ENCODE results near the gene RAPGEF3.

RAPGEF3 gene

DNA sequence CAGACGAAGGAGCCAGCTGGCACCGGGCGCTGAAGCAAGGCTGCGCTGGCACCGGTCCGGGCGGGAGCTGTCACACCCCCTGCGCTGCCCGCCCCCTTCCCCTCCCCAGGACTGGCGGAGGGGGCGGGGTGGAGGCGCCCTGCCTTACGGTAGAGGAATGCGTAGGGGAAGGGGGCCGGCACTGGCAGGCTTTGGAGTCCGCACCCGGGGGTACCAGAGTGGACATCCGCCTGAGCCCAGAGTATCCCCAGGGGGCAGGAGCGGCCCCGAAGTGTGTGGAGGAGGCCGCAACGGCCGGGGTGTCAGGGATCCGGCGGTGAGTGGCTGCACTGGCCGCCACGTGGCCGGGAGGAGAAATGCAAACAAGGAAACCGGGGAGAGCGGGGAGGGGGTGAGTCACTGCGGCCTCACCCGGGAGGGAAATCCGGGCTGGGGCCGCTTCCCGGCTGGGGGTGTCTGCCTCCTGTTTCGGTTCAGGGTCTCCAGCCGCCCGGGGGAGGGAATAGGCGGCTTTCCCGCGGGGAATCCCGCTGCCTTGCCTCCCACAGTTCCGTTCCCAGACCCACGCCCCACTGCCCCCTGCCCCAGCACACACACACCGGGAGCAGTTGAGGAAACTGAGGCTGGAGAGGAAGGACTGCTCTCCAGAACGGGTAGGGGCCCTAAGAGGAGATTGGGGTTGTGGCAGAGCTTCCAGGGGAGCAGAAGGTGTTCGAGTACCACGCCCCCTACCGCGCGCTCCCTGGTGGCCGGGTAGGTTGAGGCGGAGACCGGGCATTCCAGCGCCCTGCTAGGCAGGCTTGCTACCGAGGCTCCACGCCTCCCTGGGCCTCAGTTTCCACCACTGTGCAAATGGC is at the start of gene RAPGEF3:
Gene RAPGEF3, minus strand, starts transcription at position 47 of the 857 bp plus-strand sequence. CDS start 324 bp downstream, outside the sequence.
- DNase-seq (ENCODE audit: low read depth) = no peak
- TF ChIP-seq CTCF (conservative IDR thresholded peaks at IDR 0.05; ENCODE audit: low read depth, low read length) = peak; percentile 53
- H3K4me3 ChIP-seq (ENCODE audit: low read length) = peak within 1 kb of the TSS; percentile 55

DNA sequence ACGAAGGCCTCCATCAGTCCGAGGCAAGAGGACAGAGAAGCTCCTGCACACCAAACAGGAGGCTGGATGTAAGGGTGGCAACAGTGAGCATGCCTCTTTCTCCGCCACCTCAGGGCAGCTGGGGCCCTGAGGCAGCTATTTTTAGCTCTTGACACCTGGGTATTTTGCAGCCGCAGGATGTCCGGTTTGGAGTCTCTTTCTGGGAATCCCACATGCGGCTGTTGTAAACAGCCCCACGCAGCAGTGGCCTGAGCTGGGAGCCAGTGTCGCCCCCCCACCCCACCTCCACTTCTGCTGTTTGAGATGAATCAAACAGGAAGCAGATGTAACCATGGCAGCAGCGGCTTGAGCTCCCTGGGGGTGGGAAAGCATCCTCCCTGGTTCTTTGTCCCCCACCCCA is 49.4 kb upstream of the RAPGEF3 start:
- no peak overlapping the region for H3K4me3 ChIP-seq (ENCODE audit: low read length)
- no peak for TF ChIP-seq CTCF (conservative IDR thresholded peaks at IDR 0.05; ENCODE audit: low read depth, low read length)
- no peak for DNase-seq (ENCODE audit: low read depth)

- no peak for DNase-seq (ENCODE audit: low read depth)
- no peak for TF ChIP-seq CTCF (conservative IDR thresholded peaks at IDR 0.05; ENCODE audit: low read depth, low read length)
- H3K4me3 ChIP-seq (ENCODE audit: low read length) = no peak overlapping the region
Observed at GRCh38 chr12:47807338-47807737, 48.7 kb upstream of the RAPGEF3 start.

DNA sequence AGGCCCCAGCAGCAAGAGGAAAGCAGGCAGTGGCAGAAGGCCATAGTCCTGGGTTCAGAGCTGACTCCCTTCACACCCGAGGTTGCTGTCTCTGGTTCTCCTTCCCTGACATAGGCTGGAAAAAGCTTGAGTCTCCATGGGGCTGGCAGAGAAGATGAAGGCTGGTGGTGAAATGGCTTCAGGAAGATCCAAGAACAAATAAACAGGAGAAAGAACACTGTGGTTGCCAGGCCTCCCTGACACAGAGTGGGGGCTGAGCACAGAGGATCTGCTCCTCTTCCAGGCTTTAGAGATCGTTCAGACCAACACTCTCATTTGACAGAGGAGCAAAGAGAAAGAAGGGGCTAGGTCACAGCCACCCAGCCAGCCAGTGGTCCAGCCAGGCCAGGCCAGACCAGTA is 46.7 kb upstream of the RAPGEF3 start:
- DNase-seq (ENCODE audit: low read depth) = no peak
- H3K4me3 ChIP-seq (ENCODE audit: low read length) = no peak overlapping the region
- TF ChIP-seq CTCF (conservative IDR thresholded peaks at IDR 0.05; ENCODE audit: low read depth, low read length) = no peak

- TF ChIP-seq CTCF (conservative IDR thresholded peaks at IDR 0.05; ENCODE audit: low read depth, low read length) = no peak
- no peak overlapping the region for H3K4me3 ChIP-seq (ENCODE audit: low read length)
Observed at GRCh38 chr12:47804171-47804570, 45.5 kb upstream of the RAPGEF3 start.

DNA sequence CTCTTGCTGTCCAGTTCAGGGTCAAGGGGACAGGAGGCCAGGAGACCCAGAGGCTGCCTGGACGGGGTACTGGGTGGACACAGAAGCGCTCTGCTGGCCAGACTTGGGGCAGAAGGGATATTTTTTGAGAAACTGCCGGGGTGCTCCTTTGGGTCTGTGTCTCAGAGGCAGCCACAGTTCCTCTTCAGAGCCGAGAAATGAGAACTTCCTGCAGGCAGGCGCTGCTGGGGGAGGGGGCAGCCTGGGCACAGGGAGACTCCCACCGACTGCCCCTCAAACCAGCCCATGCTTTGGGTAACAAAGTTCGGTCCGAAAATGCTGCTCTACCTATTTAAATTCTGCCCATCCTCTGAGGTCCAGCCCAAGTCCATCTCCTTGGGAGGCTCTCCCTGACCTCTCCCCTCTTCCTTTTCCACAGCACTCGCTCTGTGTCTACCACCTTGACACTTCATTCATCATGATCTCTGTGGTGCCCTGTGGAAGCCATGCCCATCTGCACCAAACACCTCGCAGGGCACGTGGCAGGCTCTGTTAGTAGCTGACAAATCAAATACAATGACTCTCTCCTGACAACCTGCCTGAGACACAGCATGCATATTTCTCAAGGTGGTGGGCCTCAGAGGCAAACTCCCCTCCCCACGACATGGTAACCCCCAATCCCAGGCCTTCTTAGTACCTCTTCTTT is 44.7 kb upstream of the RAPGEF3 start:
- no peak for TF ChIP-seq CTCF (conservative IDR thresholded peaks at IDR 0.05; ENCODE audit: low read depth, low read length)
- DNase-seq (ENCODE audit: low read depth) = no peak
- no peak overlapping the region for H3K4me3 ChIP-seq (ENCODE audit: low read length)

More at GRCh38 chr12:47804171-47804570, 45.5 kb upstream of the RAPGEF3 start:
- DNase-seq (ENCODE audit: low read depth) = no peak

Data from retinal pigment epithelial cell (primary cell).